HL-60 (cell line): Measurements from ENCODE around the gene DCXR.

Source experiments
- GABPA ChIP-seq: IDR thresholded peaks from 2 replicates; pipeline ENCODE4 v1.6.1; 2012; ENCODE audit warnings: low read depth
- POLR2AphosphoS5 ChIP-seq: IDR thresholded peaks from 2 replicates; pipeline ENCODE4 v1.6.1; 2012; ENCODE audit warnings: low read depth
- TF ChIP-seq, protein P1 (sequence below): IDR thresholded peaks from one replicate; pipeline ENCODE4 v1.5.1; 2011; ENCODE audit warnings: low read length, control low read depth, inconsistent platforms; ENCODE audit not compliant: insufficient read depth
- TF ChIP-seq, protein P2 (sequence below): IDR thresholded peaks from 2 replicates; pipeline ENCODE4 v1.6.1; 2012; ENCODE audit warnings: low read depth; ENCODE audit not compliant: insufficient replicate concordance

DNA sequence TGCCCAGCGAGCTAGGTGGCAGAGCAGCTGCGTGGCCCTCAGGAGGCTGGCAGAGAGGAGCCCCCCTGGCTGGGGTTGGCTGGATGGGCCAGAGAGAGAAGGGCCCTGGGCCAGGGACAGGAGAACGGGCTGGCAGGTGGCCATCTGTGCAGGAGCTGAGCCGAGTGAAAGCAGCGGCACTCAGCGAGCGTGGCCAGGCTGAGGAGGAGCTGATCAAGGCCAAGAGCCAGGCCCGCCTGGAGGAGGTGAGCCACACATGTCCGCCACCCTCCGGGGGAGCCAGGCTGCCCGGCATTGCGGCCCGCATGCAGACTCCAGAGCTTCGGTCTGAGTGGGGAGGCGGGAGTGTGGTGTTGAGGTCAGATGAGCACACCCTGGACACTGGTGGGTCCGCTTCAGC, 8.1 kb downstream of the DCXR start:
- TF ChIP-seq, protein P1, sequence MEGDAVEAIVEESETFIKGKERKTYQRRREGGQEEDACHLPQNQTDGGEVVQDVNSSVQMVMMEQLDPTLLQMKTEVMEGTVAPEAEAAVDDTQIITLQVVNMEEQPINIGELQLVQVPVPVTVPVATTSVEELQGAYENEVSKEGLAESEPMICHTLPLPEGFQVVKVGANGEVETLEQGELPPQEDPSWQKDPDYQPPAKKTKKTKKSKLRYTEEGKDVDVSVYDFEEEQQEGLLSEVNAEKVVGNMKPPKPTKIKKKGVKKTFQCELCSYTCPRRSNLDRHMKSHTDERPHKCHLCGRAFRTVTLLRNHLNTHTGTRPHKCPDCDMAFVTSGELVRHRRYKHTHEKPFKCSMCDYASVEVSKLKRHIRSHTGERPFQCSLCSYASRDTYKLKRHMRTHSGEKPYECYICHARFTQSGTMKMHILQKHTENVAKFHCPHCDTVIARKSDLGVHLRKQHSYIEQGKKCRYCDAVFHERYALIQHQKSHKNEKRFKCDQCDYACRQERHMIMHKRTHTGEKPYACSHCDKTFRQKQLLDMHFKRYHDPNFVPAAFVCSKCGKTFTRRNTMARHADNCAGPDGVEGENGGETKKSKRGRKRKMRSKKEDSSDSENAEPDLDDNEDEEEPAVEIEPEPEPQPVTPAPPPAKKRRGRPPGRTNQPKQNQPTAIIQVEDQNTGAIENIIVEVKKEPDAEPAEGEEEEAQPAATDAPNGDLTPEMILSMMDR, result no peak
- TF ChIP-seq POLR2AphosphoS5, result no peak
- TF ChIP-seq, protein P2, sequence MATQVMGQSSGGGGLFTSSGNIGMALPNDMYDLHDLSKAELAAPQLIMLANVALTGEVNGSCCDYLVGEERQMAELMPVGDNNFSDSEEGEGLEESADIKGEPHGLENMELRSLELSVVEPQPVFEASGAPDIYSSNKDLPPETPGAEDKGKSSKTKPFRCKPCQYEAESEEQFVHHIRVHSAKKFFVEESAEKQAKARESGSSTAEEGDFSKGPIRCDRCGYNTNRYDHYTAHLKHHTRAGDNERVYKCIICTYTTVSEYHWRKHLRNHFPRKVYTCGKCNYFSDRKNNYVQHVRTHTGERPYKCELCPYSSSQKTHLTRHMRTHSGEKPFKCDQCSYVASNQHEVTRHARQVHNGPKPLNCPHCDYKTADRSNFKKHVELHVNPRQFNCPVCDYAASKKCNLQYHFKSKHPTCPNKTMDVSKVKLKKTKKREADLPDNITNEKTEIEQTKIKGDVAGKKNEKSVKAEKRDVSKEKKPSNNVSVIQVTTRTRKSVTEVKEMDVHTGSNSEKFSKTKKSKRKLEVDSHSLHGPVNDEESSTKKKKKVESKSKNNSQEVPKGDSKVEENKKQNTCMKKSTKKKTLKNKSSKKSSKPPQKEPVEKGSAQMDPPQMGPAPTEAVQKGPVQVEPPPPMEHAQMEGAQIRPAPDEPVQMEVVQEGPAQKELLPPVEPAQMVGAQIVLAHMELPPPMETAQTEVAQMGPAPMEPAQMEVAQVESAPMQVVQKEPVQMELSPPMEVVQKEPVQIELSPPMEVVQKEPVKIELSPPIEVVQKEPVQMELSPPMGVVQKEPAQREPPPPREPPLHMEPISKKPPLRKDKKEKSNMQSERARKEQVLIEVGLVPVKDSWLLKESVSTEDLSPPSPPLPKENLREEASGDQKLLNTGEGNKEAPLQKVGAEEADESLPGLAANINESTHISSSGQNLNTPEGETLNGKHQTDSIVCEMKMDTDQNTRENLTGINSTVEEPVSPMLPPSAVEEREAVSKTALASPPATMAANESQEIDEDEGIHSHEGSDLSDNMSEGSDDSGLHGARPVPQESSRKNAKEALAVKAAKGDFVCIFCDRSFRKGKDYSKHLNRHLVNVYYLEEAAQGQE, result no peak
- TF ChIP-seq GABPA, result no peak
